ENCODE results near the gene NDUFS2.
"Not testable (repeated sequence)": the region's sequence is repeated elsewhere in the genome, so short reads cannot be mapped to it uniquely, and the experiment has no call there.

NDUFS2 gene

GRCh38 chr1:161209790-161210409 lies 7.7 kb downstream of the NDUFS2 start:
- DNase-seq: peak; percentile 84
- in situ Hi-C loops (cut with MboI; ENCODE audit: low pct_unique_long_range_greater_than_20kb, low sequenced_read_pairs): no loop called here

DNA sequence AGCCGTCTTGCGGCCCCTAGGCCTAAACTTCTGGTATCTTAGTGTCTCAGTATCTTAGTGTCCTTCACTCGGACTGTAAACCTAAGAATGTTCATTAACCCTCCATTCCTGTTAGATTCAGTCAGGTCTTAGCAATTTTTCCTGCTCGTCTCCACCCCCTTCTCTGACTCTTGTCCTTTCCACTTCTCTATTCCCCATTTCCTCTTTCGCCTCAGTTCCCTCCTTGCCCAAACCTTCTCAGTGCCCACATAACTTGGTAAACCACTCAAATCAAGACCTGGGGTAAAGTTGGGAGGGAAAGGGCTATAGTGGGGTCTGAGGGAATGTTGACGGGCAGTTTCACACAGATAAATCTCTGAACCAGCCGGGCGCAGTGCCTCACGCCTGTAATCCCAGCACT lies 12.2 kb downstream of the NDUFS2 start:
- in situ Hi-C loops (cut with MboI; ENCODE audit: low pct_unique_long_range_greater_than_20kb, low sequenced_read_pairs): no loop called here
- peak; percentile 43 for DNase-seq

- DNase-seq: peak; percentile 72
- in situ Hi-C loops (cut with MboI; ENCODE audit: low pct_unique_long_range_greater_than_20kb, low sequenced_read_pairs): no loop called here
Observed at GRCh38 chr1:161215076-161215475, 12.9 kb downstream of the NDUFS2 start, which contains the start of gene FCER1G. TSS of gene FCER1G (plus strand) at chr1:161215295. CDS start at chr1:161215322, 27 bp downstream.

DNA sequence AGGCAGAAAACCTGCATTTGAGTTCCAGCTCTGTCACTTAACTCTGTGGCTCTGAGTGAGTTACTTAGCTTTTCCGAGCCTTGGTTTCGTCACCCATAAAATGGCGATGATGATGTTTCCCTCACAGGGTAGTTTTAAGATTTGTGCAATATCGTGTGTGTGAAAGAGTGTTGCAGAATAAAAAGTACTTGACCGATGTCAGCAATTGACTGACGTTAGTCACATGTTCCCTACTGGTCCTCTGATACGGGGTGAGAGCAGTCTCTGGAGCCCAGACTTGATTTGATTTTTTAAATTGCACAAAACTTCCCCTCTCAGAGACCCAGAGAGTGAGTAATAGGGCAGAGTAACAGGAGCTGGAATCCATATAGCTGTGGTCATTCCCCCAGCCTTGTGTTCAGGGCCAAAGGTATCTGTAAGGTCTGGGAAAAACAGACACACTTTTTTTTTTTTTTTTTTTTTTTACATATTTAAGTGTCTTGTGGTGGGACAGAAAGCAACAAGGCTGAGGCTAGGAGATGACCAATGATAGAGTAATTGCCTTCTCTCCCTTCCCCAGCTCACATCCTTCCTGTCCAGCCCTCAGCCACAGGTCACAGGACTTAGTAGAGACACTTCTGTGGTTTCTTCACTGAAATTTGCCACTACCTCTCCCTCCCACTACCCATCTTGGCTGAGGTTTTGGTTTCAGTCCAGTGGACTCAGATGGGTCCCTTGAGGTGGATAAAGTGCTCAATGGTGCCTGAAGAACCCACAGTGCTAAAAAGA lies 15.0 kb downstream of the NDUFS2 start:
- peak; percentile 81 for DNase-seq
- in situ Hi-C loops (cut with MboI; ENCODE audit: low pct_unique_long_range_greater_than_20kb, low sequenced_read_pairs): no loop called here

DNA sequence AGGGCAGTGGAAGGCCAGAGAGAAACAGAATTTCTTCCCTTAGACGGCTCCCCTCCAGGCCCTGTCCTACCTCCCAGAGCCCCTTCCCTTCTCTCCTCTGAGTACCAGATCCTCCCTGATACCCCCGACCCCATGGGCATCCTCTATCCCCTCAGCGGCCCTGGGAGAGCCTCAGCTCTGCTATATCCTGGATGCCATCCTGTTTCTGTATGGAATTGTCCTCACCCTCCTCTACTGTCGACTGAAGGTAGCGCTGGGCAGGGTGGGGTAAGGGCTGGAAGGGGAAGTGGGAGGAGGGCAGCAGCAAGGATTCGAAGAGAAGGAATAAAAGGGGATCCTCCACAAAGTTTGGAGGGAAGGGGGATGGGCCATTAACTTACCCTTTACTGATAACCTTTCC lies 15.7 kb downstream of the NDUFS2 start:
- in situ Hi-C loops (cut with MboI; ENCODE audit: low pct_unique_long_range_greater_than_20kb, low sequenced_read_pairs): no loop called here
- no peak for DNase-seq

DNA sequence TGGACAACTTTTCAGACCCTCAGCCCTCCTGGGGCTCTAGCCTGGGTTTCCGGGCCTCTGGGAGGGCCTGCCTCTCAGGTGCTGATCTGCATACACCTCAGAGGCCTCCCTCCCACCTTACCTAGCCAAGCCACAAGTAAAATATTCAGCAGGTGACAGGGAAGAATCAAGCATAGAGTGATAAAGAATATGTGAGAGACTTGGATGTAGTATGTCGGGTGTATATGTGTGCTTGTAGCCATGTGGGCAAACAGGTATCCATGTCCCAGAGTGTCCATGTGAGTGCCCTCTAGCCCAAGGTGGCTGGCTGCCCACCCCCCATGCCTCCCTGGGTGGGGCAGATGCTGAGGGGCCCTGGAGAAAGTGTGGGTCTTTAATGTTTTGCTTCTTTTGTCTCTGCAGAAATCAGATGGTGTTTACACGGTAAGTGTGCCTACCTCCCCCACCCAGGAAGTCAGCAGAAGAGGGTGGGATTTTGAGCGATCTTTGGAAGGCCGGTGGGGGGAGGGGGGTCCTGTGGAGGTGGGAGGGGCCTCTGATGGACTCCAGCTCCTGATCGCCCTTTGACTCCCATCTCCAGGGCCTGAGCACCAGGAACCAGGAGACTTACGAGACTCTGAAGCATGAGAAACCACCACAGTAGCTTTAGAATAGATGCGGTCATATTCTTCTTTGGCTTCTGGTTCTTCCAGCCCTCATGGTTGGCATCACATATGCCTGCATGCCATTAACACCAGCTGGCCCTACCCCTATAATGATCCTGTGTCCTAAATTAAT lies 16.3 kb downstream of the NDUFS2 start:
- DNase-seq: no peak
- in situ Hi-C loops (cut with MboI; ENCODE audit: low pct_unique_long_range_greater_than_20kb, low sequenced_read_pairs): no loop called here

DNA sequence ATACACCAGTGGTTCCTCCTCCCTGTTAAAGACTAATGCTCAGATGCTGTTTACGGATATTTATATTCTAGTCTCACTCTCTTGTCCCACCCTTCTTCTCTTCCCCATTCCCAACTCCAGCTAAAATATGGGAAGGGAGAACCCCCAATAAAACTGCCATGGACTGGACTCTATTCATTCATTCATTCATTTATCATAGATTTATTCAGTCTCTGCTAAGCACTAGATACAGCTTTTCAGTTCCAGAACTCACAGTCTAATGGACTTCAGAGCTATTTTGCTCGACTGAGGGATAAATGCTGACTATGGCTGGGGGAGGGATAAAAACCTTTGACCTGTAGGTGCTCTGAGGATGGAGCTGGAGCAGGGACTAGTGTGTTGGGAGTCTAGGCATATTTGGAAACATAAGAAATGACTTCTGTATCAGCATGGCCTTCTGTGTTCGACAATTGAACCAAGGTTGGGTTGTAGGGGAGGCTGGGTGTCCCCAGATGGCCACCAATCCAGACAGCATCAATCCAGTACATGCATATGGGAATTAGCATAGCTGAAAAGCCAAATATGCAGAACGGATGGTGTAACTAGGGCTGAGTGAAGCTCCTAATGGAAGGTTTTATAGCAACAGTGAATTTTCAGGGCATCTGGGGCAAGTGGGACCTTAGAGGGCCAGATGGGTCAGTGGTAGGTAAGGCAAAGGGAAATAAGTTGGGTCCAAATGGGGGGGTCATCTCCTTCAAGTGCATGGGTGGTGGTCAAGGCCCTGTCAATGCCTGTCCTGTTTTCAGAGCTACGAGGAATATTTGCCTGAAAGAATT lies 17.1 kb downstream of the NDUFS2 start:
- in situ Hi-C loops (cut with MboI; ENCODE audit: low pct_unique_long_range_greater_than_20kb, low sequenced_read_pairs): no loop called here
- DNase-seq: no peak

- in situ Hi-C loops (cut with MboI; ENCODE audit: low pct_unique_long_range_greater_than_20kb, low sequenced_read_pairs): no loop called here
- DNase-seq: no peak
Observed at GRCh38 chr1:161220002-161220401, 17.8 kb downstream of the NDUFS2 start.

- DNase-seq: no peak
- in situ Hi-C loops (cut with MboI; ENCODE audit: low pct_unique_long_range_greater_than_20kb, low sequenced_read_pairs): no loop called here
Observed at GRCh38 chr1:161222175-161223019, 20.2 kb downstream of the NDUFS2 start.

GRCh38 chr1:161223805-161224694 lies 21.9 kb downstream of the NDUFS2 start:
- in situ Hi-C loops (cut with MboI; ENCODE audit: low pct_unique_long_range_greater_than_20kb, low sequenced_read_pairs): no loop called here
- no peak for DNase-seq

GRCh38 chr1:161224695-161225087 lies 22.5 kb downstream of the NDUFS2 start:
- in situ Hi-C loops (cut with MboI; ENCODE audit: low pct_unique_long_range_greater_than_20kb, low sequenced_read_pairs); DNase-seq: not testable (repeated sequence)

GRCh38 chr1:161225178-161225533 lies 23.0 kb downstream of the NDUFS2 start:
- in situ Hi-C loops (cut with MboI; ENCODE audit: low pct_unique_long_range_greater_than_20kb, low sequenced_read_pairs): no loop called here
- no peak for DNase-seq

- in situ Hi-C loops (cut with MboI; ENCODE audit: low pct_unique_long_range_greater_than_20kb, low sequenced_read_pairs): no loop called here
- DNase-seq: peak; percentile 100
Observed at GRCh38 chr1:161225534-161226319, 23.6 kb downstream of the NDUFS2 start, which contains the start of gene TOMM40L. TSS of gene TOMM40L (plus strand) at chr1:161226060. CDS start at chr1:161226490, 430 bp downstream.

DNA sequence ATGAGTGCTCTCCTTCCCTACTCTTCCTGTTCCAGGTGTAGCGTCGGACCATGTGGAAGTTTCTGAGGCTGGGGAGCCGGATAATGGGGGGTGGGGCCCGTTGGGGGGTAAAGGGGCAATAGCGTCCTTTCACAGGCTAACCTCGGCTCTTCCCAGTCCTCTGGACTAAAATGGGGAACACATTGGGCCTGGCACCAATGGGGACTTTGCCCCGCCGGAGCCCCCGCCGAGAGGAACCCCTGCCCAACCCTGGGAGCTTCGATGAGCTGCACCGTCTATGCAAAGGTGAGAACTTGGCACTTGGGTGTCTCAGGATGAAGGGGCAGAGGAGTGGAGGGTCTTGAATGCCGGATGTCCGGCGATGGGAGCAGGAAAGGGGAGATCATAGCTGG lies 24.1 kb downstream of the NDUFS2 start:
- in situ Hi-C loops (cut with MboI; ENCODE audit: low pct_unique_long_range_greater_than_20kb, low sequenced_read_pairs): no loop called here

GRCh38 chr1:161226759-161227158 lies 24.6 kb downstream of the NDUFS2 start:
- in situ Hi-C loops (cut with MboI; ENCODE audit: low pct_unique_long_range_greater_than_20kb, low sequenced_read_pairs): no loop called here
- no peak for DNase-seq

More for the DNA sequence above, 24.1 kb downstream of the NDUFS2 start:
- no peak for DNase-seq

- peak; percentile 94 for DNase-seq
- in situ Hi-C loops (cut with MboI; ENCODE audit: low pct_unique_long_range_greater_than_20kb, low sequenced_read_pairs): no loop called here
Observed at GRCh38 chr1:161227196-161227871, 25.2 kb downstream of the NDUFS2 start.
